RWPE2 (cell line): ENCODE data around the gene USP6NL.

Experiments used
- ATAC-seq: fragments of 200-7000 bp; cut with Tn5 transposase; 3 replicates; pipeline ENCODE4 v1.9.1; 2021; ENCODE audit warnings: low read depth
- DNase-seq: peaks from one replicate; pipeline ENCODE4 v3.0.0-alpha.2; 2020; ENCODE audit warnings: low spot score
- H3K27ac ChIP-seq: fragments of 450-650 bp; 2 replicates; pipeline ENCODE4 v1.5.1; 2017; ENCODE audit warnings: mild to moderate bottlenecking; ENCODE audit not compliant: poor library complexity, severe bottlenecking
- H3K27me3 ChIP-seq: fragments of 250-450 bp; sonication (Bioruptor Pico); 2 replicates; pipeline ENCODE4 v1.5.1; 2021; ENCODE audit warnings: mild to moderate bottlenecking, moderate library complexity; ENCODE audit not compliant: insufficient read depth, poor library complexity, severe bottlenecking
- H3K36me3 ChIP-seq: fragments of 250-450 bp; sonication (Bioruptor Pico); 2 replicates; pipeline ENCODE4 v1.5.1; 2020; ENCODE audit warnings: low read depth, mild to moderate bottlenecking, moderate library complexity
- H3K4me1 ChIP-seq: fragments of 250-450 bp; sonication (Bioruptor Pico); 2 replicates; pipeline ENCODE4 v1.5.1; 2021; ENCODE audit warnings: mild to moderate bottlenecking, moderate library complexity; ENCODE audit not compliant: insufficient read depth, poor library complexity, severe bottlenecking
- H3K4me3 ChIP-seq: fragments of 250-450 bp; sonication (Bioruptor Pico); 2 replicates; pipeline ENCODE4 v1.5.1; 2021; ENCODE audit warnings: mild to moderate bottlenecking, moderate library complexity; ENCODE audit not compliant: severe bottlenecking
- H3K9me3 ChIP-seq: fragments of 250-450 bp; sonication (Bioruptor Pico); 2 replicates; pipeline ENCODE4 v1.5.1; 2021; ENCODE audit warnings: mild to moderate bottlenecking, moderate library complexity; ENCODE audit not compliant: severe bottlenecking
- TF ChIP-seq, protein P1 (sequence below): fragments of 450-650 bp; IDR thresholded peaks from one replicate; pipeline ENCODE4 v1.5.1; 2017; ENCODE audit warnings: mild to moderate bottlenecking, moderate library complexity; ENCODE audit not compliant: poor library complexity, severe bottlenecking

The USP6NL gene

DNA sequence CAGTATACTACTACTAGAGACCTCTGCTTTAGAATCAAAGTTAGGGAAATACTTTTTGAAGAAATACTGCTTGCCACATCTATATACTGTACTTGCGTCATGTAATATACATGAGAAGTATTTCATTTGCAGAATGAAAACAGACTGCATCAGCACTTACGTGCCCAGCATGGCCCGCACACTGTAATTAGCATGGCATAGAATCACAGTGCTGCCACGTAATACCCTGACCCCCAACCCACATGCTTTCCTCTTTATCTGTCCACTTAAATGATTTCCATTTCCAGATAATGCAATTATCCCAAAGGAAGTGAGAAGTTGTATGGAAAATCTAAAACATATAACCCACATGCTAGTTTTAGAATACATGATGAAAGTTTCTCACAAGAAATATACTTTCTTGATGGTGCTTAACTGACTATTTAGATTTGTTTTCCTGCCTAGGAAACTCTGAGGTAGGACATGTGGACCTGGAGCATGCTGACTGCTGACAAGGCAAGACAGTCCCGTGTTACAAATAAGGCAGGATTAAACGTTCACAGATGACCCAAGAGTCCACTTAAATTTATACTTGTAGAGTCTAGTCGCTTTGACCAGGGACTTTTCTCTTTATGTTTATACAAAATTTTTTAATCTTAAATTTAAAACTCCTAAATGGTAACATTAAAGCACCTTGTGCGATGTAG is 12.6 kb downstream of the USP6NL start:
- no peaks in the 10 kb centered on the region for H3K27me3 ChIP-seq
- H3K27ac ChIP-seq, result no peak overlapping the region
- H3K9me3 ChIP-seq, result no peaks in the 10 kb centered on the region
- ATAC-seq (no peak), DNase-seq (no peak)
- H3K4me1 ChIP-seq, result peaks cover 11% of the 10 kb centered on the region
- TF ChIP-seq, protein P1, sequence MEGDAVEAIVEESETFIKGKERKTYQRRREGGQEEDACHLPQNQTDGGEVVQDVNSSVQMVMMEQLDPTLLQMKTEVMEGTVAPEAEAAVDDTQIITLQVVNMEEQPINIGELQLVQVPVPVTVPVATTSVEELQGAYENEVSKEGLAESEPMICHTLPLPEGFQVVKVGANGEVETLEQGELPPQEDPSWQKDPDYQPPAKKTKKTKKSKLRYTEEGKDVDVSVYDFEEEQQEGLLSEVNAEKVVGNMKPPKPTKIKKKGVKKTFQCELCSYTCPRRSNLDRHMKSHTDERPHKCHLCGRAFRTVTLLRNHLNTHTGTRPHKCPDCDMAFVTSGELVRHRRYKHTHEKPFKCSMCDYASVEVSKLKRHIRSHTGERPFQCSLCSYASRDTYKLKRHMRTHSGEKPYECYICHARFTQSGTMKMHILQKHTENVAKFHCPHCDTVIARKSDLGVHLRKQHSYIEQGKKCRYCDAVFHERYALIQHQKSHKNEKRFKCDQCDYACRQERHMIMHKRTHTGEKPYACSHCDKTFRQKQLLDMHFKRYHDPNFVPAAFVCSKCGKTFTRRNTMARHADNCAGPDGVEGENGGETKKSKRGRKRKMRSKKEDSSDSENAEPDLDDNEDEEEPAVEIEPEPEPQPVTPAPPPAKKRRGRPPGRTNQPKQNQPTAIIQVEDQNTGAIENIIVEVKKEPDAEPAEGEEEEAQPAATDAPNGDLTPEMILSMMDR, result no peak
- no peak overlapping the region for H3K4me3 ChIP-seq
- no peaks in the 10 kb centered on the region for H3K36me3 ChIP-seq

DNA sequence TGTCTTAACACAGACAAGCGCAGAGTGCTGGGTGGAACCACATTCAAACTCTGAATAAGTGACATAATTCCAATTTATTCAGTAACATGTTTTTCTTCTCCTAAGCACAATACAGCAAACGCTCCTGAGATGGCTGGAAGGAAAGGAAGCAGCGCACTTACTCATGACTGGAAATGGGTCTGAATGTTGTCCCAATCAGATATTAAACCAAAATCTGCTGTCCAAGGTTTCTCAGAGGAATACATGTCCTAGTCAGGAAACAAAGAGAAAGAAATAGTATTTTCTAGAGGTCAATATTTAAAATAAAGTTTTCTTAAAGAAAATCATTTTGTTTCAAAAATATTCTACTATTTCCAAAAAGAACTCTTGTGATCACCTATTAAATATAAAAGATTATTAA is 14.0 kb downstream of the USP6NL start:
- no peak overlapping the region for H3K27ac ChIP-seq
- ATAC-seq, result no peak
- TF ChIP-seq, protein P1, result no peak

DNA sequence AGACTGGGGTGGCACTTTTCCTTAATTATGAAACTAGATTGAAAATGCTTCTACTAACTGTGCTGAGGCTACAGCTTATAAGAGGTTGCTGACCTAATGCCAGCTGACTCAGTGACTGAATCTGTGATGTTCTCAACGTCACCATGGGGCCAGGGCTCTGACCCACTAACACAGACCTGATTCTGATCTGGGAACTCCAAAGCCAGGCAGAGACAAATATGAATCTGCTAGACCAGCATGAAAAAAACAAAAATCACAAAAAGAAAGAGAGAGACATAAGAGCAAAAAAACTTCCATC is 16.1 kb downstream of the USP6NL start:
- ATAC-seq (no peak), DNase-seq (no peak)
- H3K9me3 ChIP-seq, result no peaks in the 10 kb centered on the region
- TF ChIP-seq, protein P1, result no peak
- H3K27ac ChIP-seq, result no peak overlapping the region
- no peaks in the 10 kb centered on the region for H3K36me3 ChIP-seq
- H3K27me3 ChIP-seq, result no peaks in the 10 kb centered on the region
- H3K4me3 ChIP-seq, result no peak overlapping the region
- peaks cover 7% of the 10 kb centered on the region for H3K4me1 ChIP-seq

More for the DNA sequence above, 14.0 kb downstream of the USP6NL start:
- no peak overlapping the region for H3K4me3 ChIP-seq
- no peaks in the 10 kb centered on the region for H3K27me3 ChIP-seq
- peaks cover 7% of the 10 kb centered on the region for H3K4me1 ChIP-seq
- H3K36me3 ChIP-seq, result no peaks in the 10 kb centered on the region
- no peaks in the 10 kb centered on the region for H3K9me3 ChIP-seq
- no peak for DNase-seq

DNA sequence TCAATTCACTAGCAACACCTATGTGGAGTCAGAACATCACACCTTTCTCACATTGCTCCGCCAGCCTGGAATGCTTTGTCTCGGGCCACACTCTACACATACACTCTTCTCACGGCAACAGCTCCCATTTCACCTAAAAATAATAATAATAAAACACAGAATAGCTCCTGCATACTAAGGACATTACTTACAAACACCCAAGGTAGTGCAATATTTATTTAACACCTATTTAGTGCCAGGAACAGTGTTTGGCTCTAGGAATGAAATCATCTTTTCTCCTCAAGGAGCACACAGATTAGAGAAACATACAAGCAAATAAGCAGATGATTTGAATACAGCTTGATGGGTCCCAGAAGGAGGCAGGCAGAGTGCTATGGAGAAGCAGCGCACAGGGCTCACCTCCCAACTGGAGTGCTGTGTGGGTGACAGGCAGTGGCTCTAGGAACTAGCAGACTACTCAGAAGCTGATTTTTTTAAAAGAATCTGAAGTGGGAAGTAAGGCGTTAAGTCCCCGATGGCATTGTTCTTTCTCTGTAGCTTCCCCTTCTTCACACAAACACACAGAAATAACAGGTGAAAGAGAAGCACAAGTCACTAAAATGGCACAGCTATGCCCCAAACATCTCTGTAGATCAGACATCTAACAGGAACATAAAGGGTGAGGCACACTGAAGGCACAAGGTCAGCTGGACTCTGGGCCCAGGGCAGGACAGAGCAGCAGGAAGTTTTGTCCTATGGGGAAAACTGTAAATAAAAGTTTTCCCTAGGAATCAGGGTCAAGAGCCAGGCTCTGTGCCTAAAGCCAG is 16.7 kb downstream of the USP6NL start:
- Histone ChIP-seq H3K27ac (no peak overlapping the region), H3K36me3 (no peaks in the 10 kb centered on the region), H3K4me1 (peaks cover 7% of the 10 kb centered on the region), H3K9me3 (no peaks in the 10 kb centered on the region), H3K27me3 (no peaks in the 10 kb centered on the region), H3K4me3 (no peak overlapping the region)
- DNase-seq (no peak), ATAC-seq (no peak)
- TF ChIP-seq, protein P1, result no peak

DNA sequence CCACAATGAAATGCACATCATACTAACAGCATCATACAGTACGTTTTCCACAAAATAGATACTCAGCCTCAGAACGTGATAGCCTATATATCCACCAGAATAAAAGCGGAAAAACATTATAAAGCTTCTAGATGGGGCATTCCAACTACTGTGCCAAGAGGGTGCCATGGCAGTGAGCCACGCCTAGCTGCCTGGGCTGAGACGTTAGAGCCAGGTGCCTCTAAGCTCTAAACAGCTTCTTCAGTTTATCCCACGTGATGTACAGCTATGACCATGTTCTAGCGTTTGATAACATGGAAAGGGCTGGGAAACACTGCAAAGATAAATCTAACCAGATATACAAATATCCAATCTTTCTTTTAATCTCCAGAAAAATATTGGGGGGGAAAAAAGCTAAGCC is 17.8 kb downstream of the USP6NL start:
- Histone ChIP-seq H3K4me3 (no peak overlapping the region), H3K27ac (no peak overlapping the region), H3K9me3 (no peaks in the 10 kb centered on the region), H3K4me1 (peaks cover 7% of the 10 kb centered on the region), H3K27me3 (no peaks in the 10 kb centered on the region), H3K36me3 (no peaks in the 10 kb centered on the region)
- DNase-seq (no peak), ATAC-seq (no peak)
- TF ChIP-seq, protein P1, result no peak
